Fibroblast of villous mesenchyme (primary cell): ENCODE measurements around the gene LGALS7. TPM values are rescaled to one million over a fixed set of nuclear protein-coding genes. Genes with fewer than 3 reads are reported as not detected.

ENCODE experiments used
- DNase-seq: peaks from one replicate; pipeline ENCODE4 v3.0.0-alpha.2; 2010; ENCODE audit warnings: low read depth
- H3K4me3 ChIP-seq: 2 replicates; pipeline ENCODE4 v1.5.1; 2011; ENCODE audit warnings: low read depth, mild to moderate bottlenecking, low read length
- CTCF ChIP-seq: IDR thresholded peaks from 2 replicates; pipeline ENCODE4 v1.5.1; 2012; ENCODE audit warnings: low read depth, mild to moderate bottlenecking, low read length; ENCODE audit not compliant: insufficient read depth
- small RNA-seq: library from RNA; depleted of rRNA; stranded (forward); fragments of <200 nt; gene quantifications from one replicate; pipeline ENCODE3, GENCODE V24; 2012
- total RNA-seq: library from RNA; depleted of rRNA; stranded (reverse); fragments of >200 nt; gene quantifications from 2 replicates; pipeline ENCODE4 v1.2.3, GENCODE V29; 2012

Gene LGALS7
- total RNA-seq, 1 donor, result not detected

- DNase-seq, result no peak
Observed at GRCh38 chr19:38723990-38724854, 49.1 kb downstream of the LGALS7 start.

GRCh38 chr19:38723606-38723965, 49.7 kb downstream of the LGALS7 start:
- no peak overlapping the region for H3K4me3 ChIP-seq
- no peak for DNase-seq
- TF ChIP-seq CTCF, result no peak

More at GRCh38 chr19:38723990-38724854, 49.1 kb downstream of the LGALS7 start:
- no peak overlapping the region for H3K4me3 ChIP-seq
- TF ChIP-seq CTCF, result no peak

- H3K4me3 ChIP-seq, result no peak overlapping the region
- TF ChIP-seq CTCF, result no peak
- no peak for DNase-seq
Observed at GRCh38 chr19:38722947-38723605, 50.2 kb downstream of the LGALS7 start.

- DNase-seq, result no peak
- no peak overlapping the region for H3K4me3 ChIP-seq
- no peak for TF ChIP-seq CTCF
Observed at GRCh38 chr19:38721979-38722773, 51.1 kb downstream of the LGALS7 start.

GRCh38 chr19:38721496-38721895, 51.8 kb downstream of the LGALS7 start:
- no peak for TF ChIP-seq CTCF
- no peak overlapping the region for H3K4me3 ChIP-seq
- no peak for DNase-seq

Small RNA genes lying within 50 kb of the gene (small RNA-seq; reads per million reads assigned to genes)
- gene RNU6-140P, result not detected

Other genes with a start within 250 kb of the LGALS7 start
- gene MAP4K1, start 155.6 kb downstream of the LGALS7 start, total RNA-seq, result 0.32 TPM in 1 of 2 replicates, not detected in the other
- 152 and 257 TPM in 2 replicates for gene EIF3K, start 154.3 kb downstream of the LGALS7 start, total RNA-seq
- gene ACTN4, start 125.9 kb downstream of the LGALS7 start, total RNA-seq, result 333 and 456 TPM in 2 replicates
- 0.86 TPM in 1 of 2 replicates, not detected in the other for gene CAPN12, start 29.0 kb downstream of the LGALS7 start, total RNA-seq
- not detected in 2 replicates for gene LGALS7B, start 15.7 kb upstream of the LGALS7 start, total RNA-seq
- 0.43 TPM in 1 of 2 replicates, not detected in the other for gene LGALS4, start 39.4 kb upstream of the LGALS7 start, total RNA-seq
- gene ECH1, start 58.3 kb upstream of the LGALS7 start, total RNA-seq, result 29.4 and 30.9 TPM in 2 replicates
- 223 and 268 TPM in 2 replicates for gene HNRNPL, start 76.5 kb upstream of the LGALS7 start, total RNA-seq
- 1.3 TPM in 2 replicates for gene RINL, start 104.8 kb upstream of the LGALS7 start, total RNA-seq
- gene SIRT2, start 126.1 kb upstream of the LGALS7 start, total RNA-seq, result 45.3 and 57.0 TPM in 2 replicates
- gene NFKBIB, start 126.5 kb upstream of the LGALS7 start, total RNA-seq, result 7.3 and 13.9 TPM in 2 replicates
- not detected in 2 replicates for gene CCER2, start 138.7 kb upstream of the LGALS7 start, total RNA-seq
- gene SARS2, start 157.2 kb upstream of the LGALS7 start, total RNA-seq, result 19.0 and 23.8 TPM in 2 replicates
- gene MRPS12, start 157.4 kb upstream of the LGALS7 start, total RNA-seq, result 24.6 and 38.7 TPM in 2 replicates
- 19.9 and 29.0 TPM in 2 replicates for gene FBXO17, start 202.2 kb upstream of the LGALS7 start, total RNA-seq